MCF 10A (cell line): ENCODE results near the gene KHSRP. TPM values are rescaled to one million over a fixed set of nuclear protein-coding genes. Genes with fewer than 3 reads are reported as not detected.

ENCODE experiments used
- BruUV-seq: library from RNA; stranded (reverse); fragments of 400-500 nt; replicated peaks from 2 replicates; lab custom pipeline; 2021; lab: Mats Ljungman, UMichigan
- CTCF ChIA-PET: fragments of 300-600 bp; sonication (Branson Sonifier 250); formaldehyde crosslinking; extraction: SDS; loops from one replicate; lab custom pipeline; 2021; ENCODE audit warnings: antibody characterized with exemption, inconsistent platforms; lab: Yijun Ruan, JAX
- POLR2A ChIA-PET: fragments of 300-600, 350-650 bp; sonication (Branson Sonifier 250); formaldehyde crosslinking; extraction: SDS; loops from one replicate; lab custom pipeline; 2020; ENCODE audit warnings: antibody characterized with exemption, inconsistent platforms; lab: Yijun Ruan, JAX
- DNase-seq: peaks from one replicate; pipeline ENCODE4 v3.0.0-alpha.2; 2018; ENCODE audit not compliant: unreplicated experiment
- H3K27ac Mint-ChIP-seq: one replicate; pipeline ENCODE4 v1.8.0; 2022; ENCODE audit warnings: mild to moderate bottlenecking, low read depth, mixed read lengths; ENCODE audit not compliant: unreplicated experiment
- H3K27me3 Mint-ChIP-seq: one replicate; pipeline ENCODE4 v1.8.0; 2022; ENCODE audit warnings: mixed read lengths; ENCODE audit not compliant: insufficient read depth, unreplicated experiment
- H3K36me3 Mint-ChIP-seq: one replicate; pipeline ENCODE4 v1.8.0; 2022; ENCODE audit warnings: mild to moderate bottlenecking, moderate library complexity, mixed read lengths; ENCODE audit not compliant: insufficient read depth, unreplicated experiment
- H3K4me1 Mint-ChIP-seq: one replicate; pipeline ENCODE4 v1.8.0; 2022; ENCODE audit warnings: mixed read lengths; ENCODE audit not compliant: insufficient read depth, unreplicated experiment
- H3K4me3 Mint-ChIP-seq: one replicate; pipeline ENCODE4 v1.8.0; 2022; ENCODE audit warnings: mild to moderate bottlenecking, moderate library complexity, mixed read lengths; ENCODE audit not compliant: unreplicated experiment
- H3K9me3 Mint-ChIP-seq: one replicate; pipeline ENCODE4 v1.8.0; 2022; ENCODE audit warnings: mixed read lengths; ENCODE audit not compliant: unreplicated experiment
- intact Hi-C: fragments of 100-400 bp; cut with micrococcal nuclease; formaldehyde crosslinking; loops from 2 replicates; pipeline ENCODE4 v1.14.1; 2022
- total RNA-seq: library from RNA; stranded (reverse); gene quantifications from 2 replicates; pipeline ENCODE4 v1.2.3, GENCODE V29; 2022
- TF ChIP-seq, protein P1 (sequence below): fragments of 200-600 bp; IDR thresholded peaks from one replicate; pipeline ENCODE4 v1.8.0; 2022; ENCODE audit warnings: antibody characterized with exemption, mild to moderate bottlenecking; ENCODE audit not compliant: unreplicated experiment

Gene KHSRP
- total RNA-seq, 1 experiment from 2014 or later: 278 TPM

DNA sequence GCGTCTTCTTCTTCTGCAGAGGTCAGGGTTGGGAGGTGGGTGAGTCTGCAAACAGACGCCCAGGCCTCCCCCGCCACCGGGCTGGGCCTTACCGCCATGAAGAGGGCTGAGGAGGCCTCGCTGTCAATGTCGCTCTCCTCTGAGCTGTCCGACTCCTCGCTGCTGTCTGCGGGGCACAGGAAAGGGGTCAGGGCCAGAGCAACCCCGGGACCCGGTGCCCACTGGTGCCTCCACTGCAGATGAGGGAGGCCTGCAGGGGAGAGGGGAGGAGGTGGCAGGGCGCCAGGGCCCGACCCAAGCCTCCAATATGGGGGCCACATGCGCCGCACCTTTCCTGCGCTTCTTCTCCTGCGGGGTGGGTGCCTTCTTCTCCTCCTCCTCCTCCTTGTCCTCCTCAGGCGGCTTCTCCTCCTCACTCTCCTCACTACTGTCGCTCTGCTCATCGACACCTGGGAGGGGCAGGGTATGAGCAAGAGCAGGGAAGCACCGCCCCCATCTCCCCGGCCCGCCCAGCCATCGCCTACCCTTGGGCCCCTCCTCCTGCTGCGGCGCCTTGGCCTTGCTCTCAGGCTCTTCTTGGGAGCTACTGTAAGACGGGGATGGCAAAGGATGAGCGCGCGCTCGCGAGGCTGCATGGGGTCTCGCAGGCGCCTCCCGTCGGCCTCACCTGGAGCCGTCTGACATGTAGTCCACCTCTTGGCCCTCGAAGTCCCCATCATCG, 43.4 kb downstream of the KHSRP start:
- intact Hi-C loops: no loop called here
- Mint-ChIP-seq H3K27me3 (no peaks in the 10 kb centered on the region), H3K36me3 (peaks cover 76% of the 10 kb centered on the region), H3K4me3 (no peak overlapping the region), H3K4me1 (no peaks in the 10 kb centered on the region), H3K27ac (no peak overlapping the region), H3K9me3 (no peaks in the 10 kb centered on the region)
- POLR2A ChIA-PET: interaction anchor here (0.7 kb wide), 1 partner anchor 12 kb away, joined by 4 read pairs; the partner anchor contains the start of gene GTF2F1
- no peak for DNase-seq
- TF ChIP-seq, protein P1, sequence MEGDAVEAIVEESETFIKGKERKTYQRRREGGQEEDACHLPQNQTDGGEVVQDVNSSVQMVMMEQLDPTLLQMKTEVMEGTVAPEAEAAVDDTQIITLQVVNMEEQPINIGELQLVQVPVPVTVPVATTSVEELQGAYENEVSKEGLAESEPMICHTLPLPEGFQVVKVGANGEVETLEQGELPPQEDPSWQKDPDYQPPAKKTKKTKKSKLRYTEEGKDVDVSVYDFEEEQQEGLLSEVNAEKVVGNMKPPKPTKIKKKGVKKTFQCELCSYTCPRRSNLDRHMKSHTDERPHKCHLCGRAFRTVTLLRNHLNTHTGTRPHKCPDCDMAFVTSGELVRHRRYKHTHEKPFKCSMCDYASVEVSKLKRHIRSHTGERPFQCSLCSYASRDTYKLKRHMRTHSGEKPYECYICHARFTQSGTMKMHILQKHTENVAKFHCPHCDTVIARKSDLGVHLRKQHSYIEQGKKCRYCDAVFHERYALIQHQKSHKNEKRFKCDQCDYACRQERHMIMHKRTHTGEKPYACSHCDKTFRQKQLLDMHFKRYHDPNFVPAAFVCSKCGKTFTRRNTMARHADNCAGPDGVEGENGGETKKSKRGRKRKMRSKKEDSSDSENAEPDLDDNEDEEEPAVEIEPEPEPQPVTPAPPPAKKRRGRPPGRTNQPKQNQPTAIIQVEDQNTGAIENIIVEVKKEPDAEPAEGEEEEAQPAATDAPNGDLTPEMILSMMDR: no peak
- no TSS peak for BruUV-seq
- CTCF ChIA-PET: interaction anchor here (0.7 kb wide), 2 partner anchors 275 to 413 kb away, joined by 3 to 4 read pairs; no protein-coding TSS in a partner anchor

DNA sequence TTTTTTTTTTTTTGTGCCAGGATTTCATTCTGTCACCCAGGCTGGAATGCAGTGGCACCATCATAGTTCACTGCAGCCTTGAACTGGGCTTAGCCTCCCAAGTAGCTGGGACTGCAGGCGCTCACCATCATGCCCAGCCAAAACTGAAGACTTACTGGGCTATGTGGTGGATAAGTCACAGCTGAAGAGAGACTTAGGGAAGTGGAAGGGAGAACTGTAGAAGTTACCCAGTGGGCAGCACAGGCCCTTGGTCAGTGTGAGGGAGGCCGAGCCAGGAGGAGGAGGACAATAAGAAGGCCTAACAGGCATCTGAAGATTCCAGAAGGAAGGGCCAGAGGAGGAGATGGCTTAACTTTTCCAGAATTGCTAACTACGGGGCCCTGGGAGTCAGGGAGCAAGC, 44.9 kb downstream of the KHSRP start:
- no peaks in the 10 kb centered on the region for H3K9me3 Mint-ChIP-seq
- no peaks in the 10 kb centered on the region for H3K27me3 Mint-ChIP-seq
- H3K4me1 Mint-ChIP-seq: no peaks in the 10 kb centered on the region
- no peak overlapping the region for H3K4me3 Mint-ChIP-seq
- CTCF ChIA-PET: no interaction called here
- BruUV-seq: no TSS peak
- POLR2A ChIA-PET: no interaction called here
- TF ChIP-seq, protein P1: no peak
- H3K27ac Mint-ChIP-seq: no peak overlapping the region
- intact Hi-C loops: no loop called here
- peaks cover 61% of the 10 kb centered on the region for H3K36me3 Mint-ChIP-seq
- no peak for DNase-seq

DNA sequence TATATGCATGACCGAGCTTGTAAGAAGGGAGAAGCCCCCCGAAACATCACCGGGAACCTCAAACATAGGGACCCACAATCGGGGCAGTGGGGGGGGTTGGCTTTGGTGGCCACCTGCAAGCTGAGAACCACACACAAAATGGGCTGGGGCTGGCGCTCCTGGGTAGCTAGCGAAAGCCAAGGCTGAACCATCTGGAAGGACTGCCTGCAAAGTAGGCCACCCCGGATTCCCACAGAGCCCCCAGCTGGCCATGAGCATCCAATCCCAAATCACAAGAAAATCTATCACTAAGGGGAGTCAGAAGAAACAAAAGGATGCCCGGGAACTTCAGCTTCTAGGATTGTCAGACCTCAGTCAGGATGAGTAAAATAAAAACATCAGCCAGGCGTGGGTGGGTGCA, 46.1 kb downstream of the KHSRP start:
- ChIA-PET CTCF (interaction anchor here (0.5 to 0.9 kb wide), 2 partner anchors 23 to 160 kb away, joined by 3 read pairs; no protein-coding TSS in a partner anchor), POLR2A (interaction anchor here (0.6 kb wide), 1 partner anchor 487 kb away, joined by 4 read pairs; no protein-coding TSS in a partner anchor)
- H3K4me3 Mint-ChIP-seq: no peak overlapping the region
- peaks cover 53% of the 10 kb centered on the region for H3K36me3 Mint-ChIP-seq
- DNase-seq: no peak
- H3K27me3 Mint-ChIP-seq: no peaks in the 10 kb centered on the region
- H3K4me1 Mint-ChIP-seq: peaks cover 5% of the 10 kb centered on the region
- BruUV-seq: no TSS peak
- no peaks in the 10 kb centered on the region for H3K9me3 Mint-ChIP-seq
- H3K27ac Mint-ChIP-seq: no peak overlapping the region
- intact Hi-C loops: no loop called here
- TF ChIP-seq, protein P1: no peak

DNA sequence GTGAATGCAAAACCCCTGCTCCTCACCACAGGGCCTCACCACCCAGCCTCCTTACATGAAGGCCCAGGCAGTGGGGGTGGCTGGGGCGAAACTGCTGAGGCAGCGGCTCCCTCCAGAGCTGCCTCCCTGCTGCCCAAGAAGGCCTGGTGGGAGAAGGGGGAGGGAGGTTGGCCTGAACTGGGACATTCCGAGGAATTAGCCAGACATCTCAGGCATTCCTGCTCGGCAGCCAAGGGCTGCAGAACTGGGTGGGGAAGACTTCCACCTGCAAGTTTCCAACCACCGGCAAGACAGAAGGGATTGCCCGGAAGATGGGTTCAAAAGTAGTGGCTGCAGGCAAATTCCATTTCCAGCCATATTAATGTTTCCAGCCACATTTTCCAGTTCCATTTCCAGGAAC, 46.6 kb downstream of the KHSRP start:
- H3K27me3 Mint-ChIP-seq: no peaks in the 10 kb centered on the region
- BruUV-seq: no TSS peak
- H3K27ac Mint-ChIP-seq: no peak overlapping the region
- DNase-seq: no peak
- H3K9me3 Mint-ChIP-seq: no peaks in the 10 kb centered on the region
- no peak overlapping the region for H3K4me3 Mint-ChIP-seq
- ChIA-PET CTCF (interaction anchor here (0.9 kb wide), 1 partner anchor 159 kb away, joined by 3 read pairs; no protein-coding TSS in a partner anchor), POLR2A (interaction anchor here (0.6 kb wide), 2 partner anchors 33 to 487 kb away, joined by 3 to 4 read pairs; no protein-coding TSS in a partner anchor)
- TF ChIP-seq, protein P1: no peak
- H3K4me1 Mint-ChIP-seq: peaks cover 6% of the 10 kb centered on the region
- peaks cover 51% of the 10 kb centered on the region for H3K36me3 Mint-ChIP-seq
- intact Hi-C loops: no loop called here
